GM12878 (cell line): Measurements from ENCODE around the gene NEK10. TPM values are rescaled to one million over a fixed set of nuclear protein-coding genes. Genes with fewer than 3 reads are reported as not detected.

Source experiments
- ATAC-seq: fragments of 200-7000 bp; cut with Tn5 transposase; 3 replicates; pipeline ENCODE4 v1.9.1; 2020; ENCODE audit warnings: mild to moderate bottlenecking, moderate library complexity
- Bru-seq: library from RNA; stranded (reverse); fragments of 400-500 nt; gene quantifications from one replicate; lab custom pipeline; 2021; lab: Mats Ljungman, UMichigan
- BruChase-seq, 2 experiments: library from RNA; stranded (reverse); fragments of 400-500 nt; gene quantifications; one replicate each; lab custom pipeline; 2021; lab: Mats Ljungman, UMichigan
- BruUV-seq: library from RNA; stranded (reverse); fragments of 400-500 nt; replicated peaks from 2 replicates; lab custom pipeline; 2021; lab: Mats Ljungman, UMichigan
- CTCF ChIA-PET: fragments of 300-600 bp; sonication (Branson Sonifier 250); formaldehyde crosslinking; extraction: SDS; loops from one replicate; lab custom pipeline; 2021; ENCODE audit warnings: inconsistent platforms; lab: Yijun Ruan, JAX
- POLR2A ChIA-PET: fragments of 350-600 bp; formaldehyde crosslinking; extraction: SDS; loops from one replicate; lab custom pipeline; 2021; ENCODE audit warnings: inconsistent platforms; lab: Charles Lee
- RAD21 ChIA-PET: fragments of 300-600 bp; sonication (Branson Sonifier 250); formaldehyde crosslinking; loops from one replicate; lab custom pipeline; 2023; ENCODE audit warnings: antibody characterized with exemption; ENCODE audit not compliant: unreplicated experiment; lab: Charles Lee
- SMC1A ChIA-PET: fragments of 300-600 bp; sonication (Branson Sonifier 250); formaldehyde crosslinking; loops from one replicate; lab custom pipeline; 2023; ENCODE audit not compliant: unreplicated experiment, uncharacterized antibody; lab: Charles Lee
- DNase-seq: peaks from one replicate; pipeline ENCODE4 v3.0.0-alpha.2; 2011; ENCODE audit warnings: low read depth, low spot score
- FAIRE-seq: peaks from 3 replicates; lab custom pipeline; 2011; peaks lifted over from hg19 to GRCh38; lab: Jason Lieb, UNC
- H2AFZ ChIP-seq: 2 replicates; pipeline ENCODE4 v1.6.0; 2011; ENCODE audit warnings: low read depth, low read length, control low read depth; ENCODE audit not compliant: control insufficient read depth
- H3K27ac ChIP-seq: 2 replicates; pipeline ENCODE4 v1.5.1; 2011; ENCODE audit warnings: control low read depth; ENCODE audit not compliant: control insufficient read depth, insufficient read depth
- H3K27me3 ChIP-seq, 2 experiments: replicated peaks in 1 of 2; 2 replicates each; pipeline versions ENCODE4 v1.6.0 to v1.6.1; 2011; ENCODE audit warnings: low read length in 1 of 2; ENCODE audit not compliant: control insufficient read depth in 2 of 2, insufficient read depth in 2 of 2
- H3K36me3 ChIP-seq, 2 experiments: 2 replicates each; pipeline ENCODE4 v1.5.1; 2011; ENCODE audit warnings: low read length in 1 of 2; ENCODE audit not compliant: control insufficient read depth in 2 of 2, insufficient read depth in 2 of 2
- H3K4me1 ChIP-seq: 2 replicates; pipeline ENCODE4 v1.6.1; 2011; ENCODE audit warnings: mild to moderate bottlenecking, low read length, moderate library complexity, mixed read lengths; ENCODE audit not compliant: control insufficient read depth, insufficient read depth
- H3K4me2 ChIP-seq: 2 replicates; pipeline ENCODE4 v1.6.0; 2011; ENCODE audit warnings: control low read depth; ENCODE audit not compliant: control insufficient read depth, insufficient read depth
- H3K4me3 ChIP-seq: fragments of 200-600 bp; sonication (generic); 2 replicates; pipeline ENCODE4 v1.5.1; 2016
- H3K79me2 ChIP-seq: 2 replicates; pipeline ENCODE4 v1.6.0; 2011; ENCODE audit warnings: low read length; ENCODE audit not compliant: control insufficient read depth, insufficient read depth
- H3K9ac ChIP-seq: 2 replicates; pipeline ENCODE4 v1.8.0; 2011; ENCODE audit warnings: low read length, control low read depth, mixed read lengths; ENCODE audit not compliant: control insufficient read depth, insufficient read depth
- H3K9me3 ChIP-seq: replicated peaks from 3 replicates; pipeline ENCODE4 v1.5.1; 2011; ENCODE audit warnings: mild to moderate bottlenecking, low read length; ENCODE audit not compliant: control insufficient read depth, insufficient read depth
- H4K20me1 ChIP-seq: 2 replicates; pipeline ENCODE4 v1.6.0; 2011; ENCODE audit not compliant: control insufficient read depth, insufficient read depth
- ATF3 ChIP-seq: IDR thresholded peaks from 2 replicates; pipeline ENCODE4 v1.6.1; 2011; ENCODE audit warnings: low read depth, mild to moderate bottlenecking, low read length, moderate library complexity, borderline replicate concordance; ENCODE audit errors: extremely low read depth
- BMI1 ChIP-seq: fragments of 450-650 bp; IDR thresholded peaks from 2 replicates; pipeline ENCODE4 v1.6.1; 2016; ENCODE audit warnings: mild to moderate bottlenecking, moderate library complexity, borderline replicate concordance
- E2F8 ChIP-seq: fragments of 450-650 bp; IDR thresholded peaks from 2 replicates; pipeline ENCODE4 v1.6.1; 2018; ENCODE audit warnings: mild to moderate bottlenecking, low read depth, moderate library complexity; ENCODE audit not compliant: partially characterized antibody
- GABPA ChIP-seq: IDR thresholded peaks from 2 replicates; pipeline ENCODE4 v1.6.1; 2014; ENCODE audit warnings: antibody characterized with exemption, low read depth, mild to moderate bottlenecking, inconsistent platforms
- MYC ChIP-seq: IDR thresholded peaks from 2 replicates; pipeline ENCODE4 v1.6.1; 2011; ENCODE audit warnings: mild to moderate bottlenecking, low read length, moderate library complexity, inconsistent platforms; ENCODE audit not compliant: insufficient read depth, insufficient replicate concordance, insufficient read length, severe bottlenecking
- RELB ChIP-seq: fragments of 450-650 bp; IDR thresholded peaks from 2 replicates; pipeline ENCODE4 v1.6.1; 2017; ENCODE audit warnings: low read depth, mild to moderate bottlenecking, moderate library complexity
- YBX1 ChIP-seq: fragments of 450-650 bp; IDR thresholded peaks from 2 replicates; pipeline ENCODE4 v1.6.1; 2016; ENCODE audit warnings: antibody characterized with exemption
- ZBTB11 ChIP-seq: fragments of 450-650 bp; formaldehyde crosslinking; IDR thresholded peaks from 2 replicates; pipeline ENCODE4 v1.5.0; 2022; ENCODE audit warnings: mild to moderate bottlenecking, missing genetic modification characterization
- WGBS: methylation state at CpG from one replicate; pipeline ENCODE4 v1.1.6; 2016; ENCODE audit warnings: low lambda C conversion rate; ENCODE audit not compliant: insufficient replicate concordance, insufficient coverage; ENCODE audit errors: missing lambda C conversion rate; 5-methylcytosine and 5-hydroxymethylcytosine counted together
- in situ Hi-C: fragments of 300-500 bp; cut with MboI; formaldehyde crosslinking; loops from 9 replicates; pipeline ENCODE4 v1.14.3; 2018; ENCODE audit warnings: mixed read lengths
- intact Hi-C: fragments of 100-400 bp; cut with micrococcal nuclease; formaldehyde crosslinking; loops from one replicate; pipeline ENCODE4 v1.14.2; 2022; ENCODE audit not compliant: unreplicated experiment
- long read RNA-seq, 2 experiments: library from polyadenylated mRNA; unstranded; transcript quantifications; one replicate each; pipeline ENCODE4 v2.0.0, GENCODE V29; 2019 to 2020
- polyA minus RNA-seq, 3 experiments: library from RNA; depleted of rRNA, polyadenylated mRNA; stranded (reverse); fragments of >200 nt; gene quantifications; 2 replicates each; pipeline ENCODE4 v1.2.3, GENCODE V29; 2011
- polyA plus RNA-seq, 11 experiments: library from polyadenylated mRNA; depleted of rRNA in 4 of 11; unstranded in 6 of 11; stranded (reverse) in 5 of 11; fragments of >200 nt; fragmentation: Nextera tagmentation in 4 of 11; fragmentation: Illumina TruSeq in 1 of 11; extraction: Ambion mirVana in 4 of 11; extraction: Trizol in 1 of 11; gene quantifications; 1 replicate in 1 of 11; 2 replicates in 10 of 11; pipeline versions ENCODE4 v1.2.1 to v1.2.3, GENCODE V29; 2011 to 2016; ENCODE audit warnings: inconsistent platforms in 2 of 11, missing spikeins in 2 of 11, low read depth in 1 of 11
- total RNA-seq, 4 experiments: library from RNA; depleted of rRNA in 3 of 4; stranded (reverse); fragments of >200 nt in 3 of 4; fragmentation: Illumina TruSeq in 1 of 4; extraction: Trizol in 1 of 4; gene quantifications; 2 replicates each; pipeline versions ENCODE4 v1.2.1 to v1.2.3, GENCODE V29; 2013 to 2021

The NEK10 gene
- total RNA-seq (2013; cell fraction: nucleolus; rRNA removed), result 3.4 and 4.3 TPM in 2 replicates
- total RNA-seq (2014; rRNA removed) (0.11 and 0.17 TPM in 2 replicates), total RNA-seq (2014; rRNA removed; fragmentation: Illumina TruSeq; extraction: Trizol) (0.18 and 0.37 TPM in 2 replicates), total RNA-seq (2021) (0.15 and 0.29 TPM in 2 replicates), polyA plus RNA-seq (2011; rRNA removed) (0.19 and 0.45 TPM in 2 replicates), polyA plus RNA-seq (2014; fragmentation: Illumina TruSeq; extraction: Trizol) (0.09 TPM in 1 of 2 replicates, not detected in the other), polyA plus RNA-seq (2014; fragmentation: Nextera tagmentation; extraction: Ambion mirVana) (not detected), polyA plus RNA-seq (2014; rRNA removed) (0.06 and 0.09 TPM in 2 replicates), polyA plus RNA-seq (2016; fragmentation: Nextera tagmentation; extraction: Ambion mirVana) (under 1 TPM; 0.12 to 0.40 TPM), polyA minus RNA-seq (2011; rRNA and poly(A)+ RNA removed) (1.9 and 2.0 TPM in 2 replicates), Bru-seq, nascent RNA (percentile 31 among the genes with signal in this experiment), BruChase-seq, experiment 1, labeled RNA remaining after a 6-hour chase (percentile 38 among the genes with signal in this experiment), BruChase-seq, experiment 2, labeled RNA remaining after a 2-hour chase (percentile 40 among the genes with signal in this experiment)
- polyA plus RNA-seq (2011; ENCODE audit: low read depth), result not detected
- polyA plus RNA-seq (2011; cell fraction: cytosol; rRNA removed), result 0.18 and 0.36 TPM in 2 replicates
- 0.79 and 0.97 TPM in 2 replicates for polyA plus RNA-seq (2011; cell fraction: nucleus; rRNA removed)
- polyA plus RNA-seq (2012), result 0.08 and 0.31 TPM in 2 replicates
- polyA minus RNA-seq (2011; cell fraction: cytosol; rRNA and poly(A)+ RNA removed), result not detected in 2 replicates
- 1.9 and 5.3 TPM in 2 replicates for polyA minus RNA-seq (2011; cell fraction: nucleus; rRNA and poly(A)+ RNA removed)
- long read RNA-seq, experiment 1, result 0 reads
- long read RNA-seq, experiment 2, partial matches to known transcripts, result 0 of 3 reads
- long read RNA-seq, experiment 2, other reads (novel, unspliced or antisense), result 3 of 3 reads

GRCh38 chr3:27368831-27369607, at the start of gene NEK10:
TSS of gene NEK10 (minus strand) at chr3:27369383. CDS start at chr3:27352882, 16,501 bp downstream.
- peak within 1 kb of the TSS; percentile 81 for H2AFZ ChIP-seq
- no peaks in the 10 kb centered on the region for H3K79me2 ChIP-seq
- intact Hi-C loops, result no loop called here
- no peaks in the 10 kb centered on the region for H4K20me1 ChIP-seq
- in situ Hi-C loops, result no loop called here
- DNase-seq (peak; percentile 55), ATAC-seq (peak; percentile 100), FAIRE-seq (no peak)
- SMC1A ChIA-PET, result interaction anchor here (1.0 to 3.2 kb wide), 6 partner anchors 9 to 312 kb away, joined by 3 to 10 read pairs (median 4); no protein-coding TSS in a partner anchor
- CTCF ChIA-PET, result interaction anchor here (0.5 to 1.2 kb wide), 5 partner anchors 9 to 1294 kb away, joined by 3 to 5 read pairs (median 4); no protein-coding TSS in a partner anchor
- H3K36me3 ChIP-seq, result no peaks in the 10 kb centered on the region
- H3K4me2 ChIP-seq, result peak within 1 kb of the TSS; percentile 99
- H3K4me3 ChIP-seq, result peak within 1 kb of the TSS; percentile 69
- BruUV-seq, result no TSS peak
- no peaks in the 10 kb centered on the region for H3K27me3 ChIP-seq
- H3K9me3 ChIP-seq, result no peaks in the 10 kb centered on the region
- no peak within 1 kb of the TSS for H3K27ac ChIP-seq
- H3K9ac ChIP-seq, result peak within 1 kb of the TSS; percentile 57; the same call in 1 of the 2 replicates
- RAD21 ChIA-PET, result interaction anchor here (0.9 kb wide), 1 partner anchor 15 kb away, joined by 3 read pairs; no protein-coding TSS in a partner anchor
- POLR2A ChIA-PET, result interaction anchor here (1.3 to 1.5 kb wide), 2 partner anchors 9 to 11 kb away, joined by 3 read pairs; no protein-coding TSS in a partner anchor
- 2% methylated on average over 45 of the region's 48 CpGs for WGBS
- no peaks in the 10 kb centered on the region for H3K4me1 ChIP-seq
- TF ChIP-seq MYC (no peak), E2F8 (no peak), ZBTB11 (CRISPR knock-in tag) (no peak), GABPA (no peak), ATF3 (no peak), YBX1 (no peak), BMI1 (peak; percentile 99), RELB (no peak)
